B cell (primary cell): Measurements from ENCODE around the gene DYRK2. TPM values are rescaled to one million over a fixed set of nuclear protein-coding genes. Genes with fewer than 3 reads are reported as not detected.

ENCODE experiments used
- ATAC-seq: fragments of 200-7000 bp; cut with Tn5 transposase; one replicate; pipeline ENCODE4 v1.10.0; 2021; ENCODE audit warnings: low read depth, mild to moderate bottlenecking, moderate number of reproducible peaks, moderate library complexity
- CTCF ChIA-PET: fragments of 350-600 bp; sonication (Branson Sonifier 250); formaldehyde crosslinking; loops from one replicate; lab custom pipeline; 2021; ENCODE audit warnings: antibody characterized with exemption, inconsistent platforms; lab: Charles Lee
- POLR2A ChIA-PET: fragments of 350-600 bp; sonication (Branson Sonifier 250); formaldehyde crosslinking; loops from one replicate; lab custom pipeline; 2021; ENCODE audit warnings: antibody characterized with exemption; lab: Charles Lee
- DNase-seq: peaks from one replicate; pipeline ENCODE4 v3.0.0; 2013
- H2AFZ ChIP-seq: 2 replicates; pipeline ENCODE4 v1.6.1; 2012; ENCODE audit warnings: mild to moderate bottlenecking, low read depth, low read length; ENCODE audit not compliant: insufficient read depth, poor library complexity, severe bottlenecking
- H3K27ac ChIP-seq, 2 donors: 1 replicate in 1 of 2; 2 replicates in 1 of 2; pipeline ENCODE4 v1.5.1; 2012 to 2013; ENCODE audit warnings: low read length in 2 of 2, mild to moderate bottlenecking in 2 of 2, moderate library complexity in 1 of 2
- H3K27me3 ChIP-seq, 4 experiments: fragments of 200-600 bp in 1 of 4; sonication (generic) in 1 of 4; replicated peaks in 1 of 4; 1 replicate in 2 of 4; 2 replicates in 2 of 4; pipeline versions ENCODE4 v1.6.1 to v1.7.0; 2013 to 2016; ENCODE audit warnings: low read length in 3 of 4, mild to moderate bottlenecking in 2 of 4, mixed read lengths in 1 of 4, moderate library complexity in 1 of 4; ENCODE audit not compliant: insufficient read depth in 4 of 4, control insufficient read depth in 3 of 4; ENCODE audit errors: control extremely low read depth in 1 of 4
- H3K36me3 ChIP-seq, 2 experiments: replicated peaks in 1 of 2; 1 replicate in 1 of 2; 2 replicates in 1 of 2; pipeline versions ENCODE4 v1.6.1 to v1.7.1; 2013; ENCODE audit warnings: low read length in 1 of 2; ENCODE audit not compliant: insufficient read depth in 2 of 2, control insufficient read depth in 1 of 2; ENCODE audit errors: control extremely low read depth in 1 of 2, extremely low read depth in 1 of 2
- H3K4me1 ChIP-seq, 2 donors: fragments of 200-600 bp in 1 of 2; sonication (generic) in 1 of 2; 1 replicate in 1 of 2; 2 replicates in 1 of 2; pipeline versions ENCODE4 v1.5.1 to v1.6.1; 2013 to 2017; ENCODE audit warnings: low read length in 2 of 2; ENCODE audit not compliant: control insufficient read depth in 2 of 2, insufficient read depth in 2 of 2
- H3K4me2 ChIP-seq: replicated peaks from 2 replicates; pipeline ENCODE3; 2012; ENCODE audit warnings: mild to moderate bottlenecking, low read depth, low read length; ENCODE audit not compliant: poor library complexity, severe bottlenecking
- H3K4me3 ChIP-seq, 5 experiments: fragments of 200-600 bp in 1 of 5; sonication (generic) in 1 of 5; 1 replicate in 3 of 5; 2 replicates in 2 of 5; pipeline versions ENCODE4 v1.5.1 to v1.7.0; 2011 to 2016; ENCODE audit warnings: low read length in 4 of 5, mild to moderate bottlenecking in 4 of 5, low read depth in 2 of 5, control low read depth in 1 of 5, moderate library complexity in 1 of 5; ENCODE audit not compliant: insufficient read depth in 1 of 5; ENCODE audit errors: control extremely low read depth in 1 of 5, extremely low read depth in 1 of 5
- H3K79me2 ChIP-seq: fragments of 200-600 bp; sonication (generic); one replicate; pipeline ENCODE4 v1.6.0; 2016; ENCODE audit warnings: low read length; ENCODE audit not compliant: control insufficient read depth, insufficient read depth
- H3K9ac ChIP-seq: fragments of 200-600 bp; sonication (generic); 2 replicates; pipeline ENCODE4 v1.6.1; 2017; ENCODE audit warnings: mild to moderate bottlenecking, low read length, moderate library complexity
- H3K9me3 ChIP-seq, 3 donors: one replicate each; pipeline versions ENCODE4 v1.6.1 to v1.7.1; 2013; ENCODE audit warnings: low read length in 2 of 3; ENCODE audit not compliant: control insufficient read depth in 2 of 3, insufficient read depth in 1 of 3; ENCODE audit errors: control extremely low read depth in 1 of 3
- H4K20me1 ChIP-seq: 2 replicates; pipeline ENCODE4 v1.6.0; 2012; ENCODE audit warnings: mild to moderate bottlenecking, low read length; ENCODE audit not compliant: insufficient read depth, control insufficient read depth, poor library complexity, severe bottlenecking
- H3K27ac Mint-ChIP-seq: one replicate; pipeline ENCODE4 v1.8.0; 2021; ENCODE audit warnings: mixed read lengths
- H3K27me3 Mint-ChIP-seq: one replicate; pipeline ENCODE4 v1.8.0; 2021; ENCODE audit warnings: mixed read lengths
- H3K4me1 Mint-ChIP-seq: one replicate; pipeline ENCODE4 v1.8.0; 2021; ENCODE audit warnings: mixed read lengths
- H3K4me3 Mint-ChIP-seq: one replicate; pipeline ENCODE4 v1.8.0; 2021; ENCODE audit warnings: mixed read lengths
- H3K9me3 Mint-ChIP-seq: one replicate; pipeline ENCODE4 v1.8.0; 2022; ENCODE audit warnings: mixed read lengths; ENCODE audit not compliant: insufficient read depth
- EZH2 ChIP-seq: IDR thresholded peaks from 2 replicates; pipeline ENCODE4 v1.6.1; 2012; ENCODE audit warnings: borderline replicate concordance, low read depth, mild to moderate bottlenecking, moderate library complexity, low read length; ENCODE audit not compliant: insufficient read depth, poor library complexity, severe bottlenecking
- WGBS: methylation state at CpG from one replicate; pipeline ENCODE4 v1.1.5; 2013; ENCODE audit warnings: missing lambda C conversion rate; ENCODE audit not compliant: insufficient coverage; 5-methylcytosine and 5-hydroxymethylcytosine counted together
- intact Hi-C: fragments of 100-400 bp; cut with micrococcal nuclease; formaldehyde crosslinking; loops from one replicate; pipeline ENCODE4 v1.10.0; 2022
- polyA plus RNA-seq: library from polyadenylated mRNA; depleted of rRNA; stranded (reverse); fragments of >200 nt; gene quantifications from 2 replicates; pipeline ENCODE4 v1.2.3, GENCODE V29; 2012
- total RNA-seq, 2 donors: library from RNA; stranded (reverse); fragments of 120-200 nt in 1 of 2; gene quantifications; 1 replicate in 1 of 2; 2 replicates in 1 of 2; pipeline versions ENCODE4 v1.2.3 to v1.2.4, GENCODE V29; 2013 to 2022
- TF ChIP-seq, protein P1 (sequence below): fragments of 200-600 bp; IDR thresholded peaks from one replicate; pipeline ENCODE4 v1.8.0; 2022; ENCODE audit warnings: antibody characterized with exemption, mild to moderate bottlenecking

DYRK2 gene
- total and polyA plus RNA-seq, 2 donors (not counting 1 experiment from before 2014, with no cell fraction given) = 21.3 to 75.3 TPM

DNA sequence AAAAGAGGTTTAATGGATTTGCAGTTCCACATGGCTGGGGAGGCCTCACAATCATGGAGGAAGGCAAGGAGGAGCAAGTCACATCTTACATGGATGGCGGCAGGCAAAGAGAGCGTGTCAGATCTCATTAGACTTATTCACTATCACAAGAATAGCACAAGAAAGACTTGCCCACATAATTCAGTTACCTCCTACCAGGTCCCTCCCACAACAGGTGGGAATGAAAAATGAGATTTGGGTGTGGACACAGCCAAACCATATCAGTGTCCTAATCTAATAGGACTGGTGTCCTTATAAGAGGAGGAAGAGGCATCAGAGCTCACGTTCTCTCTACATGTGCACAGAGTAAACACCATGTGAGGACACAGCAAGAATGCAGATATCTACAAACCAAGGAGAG is 25.9 kb downstream of the DYRK2 start:
- no peaks in the 10 kb centered on the region for H3K27me3 Mint-ChIP-seq
- DNase-seq = no peak
- no peaks in the 10 kb centered on the region for H4K20me1 ChIP-seq
- no peaks in the 10 kb centered on the region for H3K79me2 ChIP-seq
- TF ChIP-seq, protein P1, sequence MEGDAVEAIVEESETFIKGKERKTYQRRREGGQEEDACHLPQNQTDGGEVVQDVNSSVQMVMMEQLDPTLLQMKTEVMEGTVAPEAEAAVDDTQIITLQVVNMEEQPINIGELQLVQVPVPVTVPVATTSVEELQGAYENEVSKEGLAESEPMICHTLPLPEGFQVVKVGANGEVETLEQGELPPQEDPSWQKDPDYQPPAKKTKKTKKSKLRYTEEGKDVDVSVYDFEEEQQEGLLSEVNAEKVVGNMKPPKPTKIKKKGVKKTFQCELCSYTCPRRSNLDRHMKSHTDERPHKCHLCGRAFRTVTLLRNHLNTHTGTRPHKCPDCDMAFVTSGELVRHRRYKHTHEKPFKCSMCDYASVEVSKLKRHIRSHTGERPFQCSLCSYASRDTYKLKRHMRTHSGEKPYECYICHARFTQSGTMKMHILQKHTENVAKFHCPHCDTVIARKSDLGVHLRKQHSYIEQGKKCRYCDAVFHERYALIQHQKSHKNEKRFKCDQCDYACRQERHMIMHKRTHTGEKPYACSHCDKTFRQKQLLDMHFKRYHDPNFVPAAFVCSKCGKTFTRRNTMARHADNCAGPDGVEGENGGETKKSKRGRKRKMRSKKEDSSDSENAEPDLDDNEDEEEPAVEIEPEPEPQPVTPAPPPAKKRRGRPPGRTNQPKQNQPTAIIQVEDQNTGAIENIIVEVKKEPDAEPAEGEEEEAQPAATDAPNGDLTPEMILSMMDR = no peak
- TF ChIP-seq EZH2 = no peak
- peaks cover 14% of the 10 kb centered on the region for H3K9me3 Mint-ChIP-seq
- H3K36me3 ChIP-seq = peaks cover 0 to 3% of the 10 kb centered on the region in 2 experiments
- ChIA-PET POLR2A (no interaction called here), CTCF (no interaction called here)
- H3K4me3 Mint-ChIP-seq = no peak overlapping the region
- H3K4me3 ChIP-seq = no peak overlapping the region
- peaks cover 2% of the 10 kb centered on the region for H3K4me1 Mint-ChIP-seq
- H3K27ac Mint-ChIP-seq = no peak overlapping the region
- intact Hi-C loops = no loop called here
- H3K4me2 ChIP-seq = no peak overlapping the region
- H3K9me3 ChIP-seq = peaks cover 0 to 14% (median 13%) of the 10 kb centered on the region in 3 donors
- H3K4me1 ChIP-seq = no peaks in the 10 kb centered on the region
- H2AFZ ChIP-seq = no peak overlapping the region
- no peaks in the 10 kb centered on the region for H3K27me3 ChIP-seq
- H3K9ac ChIP-seq = no peak overlapping the region
- H3K27ac ChIP-seq = no peak overlapping the region
- ATAC-seq = no peak
- WGBS = no CpG with 5 or more reads among the region's 3 CpGs

- Mint-ChIP-seq H3K27ac (no peak overlapping the region), H3K4me3 (no peak overlapping the region), H3K27me3 (no peaks in the 10 kb centered on the region), H3K9me3 (peaks cover 14% of the 10 kb centered on the region), H3K4me1 (no peaks in the 10 kb centered on the region)
- Histone ChIP-seq H3K27me3 (no peaks in the 10 kb centered on the region), H3K4me2 (no peak overlapping the region), H3K27ac (no peak overlapping the region), H4K20me1 (no peaks in the 10 kb centered on the region), H2AFZ (no peak overlapping the region), H3K36me3 (peaks cover 0 to 3% of the 10 kb centered on the region in 2 experiments), H3K4me1 (no peaks in the 10 kb centered on the region), H3K79me2 (no peaks in the 10 kb centered on the region), H3K4me3 (no peak overlapping the region), H3K9me3 (peaks cover 0 to 14% (median 13%) of the 10 kb centered on the region in 3 donors), H3K9ac (no peak overlapping the region)
- ATAC-seq = no peak
- POLR2A ChIA-PET = no interaction called here
- intact Hi-C loops = no loop called here
- TF ChIP-seq EZH2 = no peak
- TF ChIP-seq, protein P1 = no peak
- CTCF ChIA-PET = no interaction called here
- no peak for DNase-seq
These were observed 28.1 kb downstream of the DYRK2 start for GRCh38 chr12:67676624-67677023.
